GM18511 (cell line): Measurements from ENCODE around the gene SYNGR1.

Experiments used
- ATAC-seq: cut with Tn5 transposase; IDR thresholded peaks from one replicate; pipeline ENCODE4 v1.9.1; 2021; ENCODE audit warnings: mild to moderate bottlenecking, moderate library complexity; ENCODE audit not compliant: unreplicated experiment

The SYNGR1 gene

DNA sequence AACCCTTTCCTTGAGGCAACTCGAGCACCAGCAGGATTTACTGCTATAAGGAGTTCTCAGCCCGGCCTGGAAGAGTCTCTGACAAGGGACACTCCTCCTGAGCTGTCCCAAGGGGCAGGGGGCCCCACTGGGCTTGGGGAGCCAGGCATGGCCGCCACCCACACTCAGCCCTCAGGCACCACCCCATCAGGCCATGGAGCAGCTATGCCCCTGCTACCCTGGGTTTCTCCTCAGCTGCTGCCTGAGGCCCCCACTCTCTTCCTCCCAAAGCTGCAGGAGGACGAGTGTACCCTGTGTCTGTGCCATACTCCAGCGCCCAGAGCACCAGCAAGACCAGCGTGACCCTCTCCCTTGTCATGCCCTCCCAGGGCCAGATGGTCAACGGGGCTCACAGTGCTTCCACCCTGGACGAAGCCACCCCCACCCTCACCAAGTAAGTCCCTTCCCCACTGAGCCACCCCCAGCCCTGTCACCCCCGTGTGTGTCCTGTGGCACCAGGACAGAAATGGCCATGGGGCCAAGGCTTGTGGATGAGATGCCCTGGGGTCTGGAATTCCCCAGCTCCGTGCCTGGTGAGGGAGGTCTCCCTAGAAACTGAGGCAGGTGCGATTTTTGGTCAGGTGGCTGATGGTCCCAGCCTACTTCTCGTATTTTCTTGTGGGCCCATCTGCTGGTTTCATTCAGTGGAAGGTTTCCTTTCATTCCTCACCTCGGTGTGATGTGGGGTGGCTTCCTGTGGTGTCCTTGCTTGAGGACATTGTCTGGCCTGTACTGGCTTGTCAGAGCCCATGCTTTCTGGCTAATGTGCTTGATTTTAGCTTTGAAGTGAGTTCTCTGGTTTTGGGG lies 78.2 kb downstream of the SYNGR1 start:
- ATAC-seq = no peak

DNA sequence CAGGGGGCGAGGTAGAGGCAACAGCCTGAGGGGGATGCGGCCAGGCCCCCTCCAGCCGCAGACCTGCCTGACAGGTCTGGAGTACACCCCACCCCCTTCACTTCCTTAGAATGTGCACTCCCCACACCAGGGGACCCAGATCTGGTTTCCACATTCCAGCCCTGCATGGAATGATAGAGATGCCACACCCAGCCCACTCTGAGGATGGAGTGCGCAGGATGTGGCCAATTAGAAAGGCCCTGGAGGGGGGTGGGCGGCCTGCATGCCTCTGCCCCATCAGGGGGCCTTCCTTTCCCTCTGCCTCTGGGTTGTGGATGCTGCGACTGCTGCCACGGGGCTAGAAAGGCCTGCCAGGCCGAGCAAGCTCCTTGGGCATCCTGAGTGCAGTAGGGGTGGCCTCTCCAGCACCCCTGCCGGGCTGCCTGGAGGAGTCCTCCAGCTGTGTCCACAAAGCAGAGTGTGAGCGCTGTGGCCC lies 78.8 kb downstream of the SYNGR1 start:
- no peak for ATAC-seq

DNA sequence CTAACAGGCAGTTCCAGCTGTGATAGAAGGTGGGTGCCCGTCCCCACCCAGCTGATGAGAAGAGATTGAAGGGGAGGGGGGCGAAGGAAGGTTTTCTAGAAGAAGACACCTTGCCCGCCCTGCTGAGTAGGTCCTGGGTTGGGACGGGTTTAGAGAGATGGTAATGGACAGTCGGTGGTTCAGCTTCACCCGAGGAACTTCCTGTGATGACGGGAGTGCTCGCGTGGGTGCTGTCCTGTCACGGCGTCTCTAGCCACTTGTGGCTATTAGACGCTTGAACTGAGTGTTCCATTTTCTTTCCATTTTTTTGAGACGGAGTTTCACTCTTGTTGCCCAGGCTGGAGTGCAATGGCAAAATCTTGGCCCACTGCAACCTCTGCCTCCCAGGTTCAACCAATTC lies 79.4 kb downstream of the SYNGR1 start:
- no peak for ATAC-seq

DNA sequence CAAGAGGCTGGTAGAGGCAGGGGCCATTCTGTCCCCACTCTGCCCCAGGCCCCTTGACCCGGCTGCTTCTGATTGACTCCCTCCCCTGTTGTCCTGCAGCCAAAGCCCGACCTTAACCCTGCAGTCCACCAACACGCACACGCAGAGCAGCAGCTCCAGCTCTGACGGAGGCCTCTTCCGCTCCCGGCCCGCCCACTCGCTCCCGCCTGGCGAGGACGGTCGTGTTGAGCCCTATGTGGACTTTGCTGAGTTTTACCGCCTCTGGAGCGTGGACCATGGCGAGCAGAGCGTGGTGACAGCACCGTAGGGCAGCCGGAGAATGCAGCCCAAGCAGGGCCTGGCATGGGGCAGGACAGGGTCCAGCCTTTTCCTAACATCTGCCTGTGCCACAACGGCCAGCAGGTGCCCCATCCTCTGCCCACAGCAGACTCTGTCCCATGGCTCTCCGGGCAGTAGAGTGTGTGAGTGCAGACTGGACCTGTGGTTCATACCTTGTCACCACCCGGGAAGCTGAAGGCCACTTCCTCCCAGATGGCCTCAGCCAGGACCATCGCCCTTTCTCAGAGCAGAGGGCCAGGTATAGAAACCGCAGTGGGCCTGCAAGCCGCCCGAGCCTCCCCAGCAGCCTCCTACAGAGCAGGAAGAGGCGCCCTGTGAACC lies 80.3 kb downstream of the SYNGR1 start:
- no peak for ATAC-seq

DNA sequence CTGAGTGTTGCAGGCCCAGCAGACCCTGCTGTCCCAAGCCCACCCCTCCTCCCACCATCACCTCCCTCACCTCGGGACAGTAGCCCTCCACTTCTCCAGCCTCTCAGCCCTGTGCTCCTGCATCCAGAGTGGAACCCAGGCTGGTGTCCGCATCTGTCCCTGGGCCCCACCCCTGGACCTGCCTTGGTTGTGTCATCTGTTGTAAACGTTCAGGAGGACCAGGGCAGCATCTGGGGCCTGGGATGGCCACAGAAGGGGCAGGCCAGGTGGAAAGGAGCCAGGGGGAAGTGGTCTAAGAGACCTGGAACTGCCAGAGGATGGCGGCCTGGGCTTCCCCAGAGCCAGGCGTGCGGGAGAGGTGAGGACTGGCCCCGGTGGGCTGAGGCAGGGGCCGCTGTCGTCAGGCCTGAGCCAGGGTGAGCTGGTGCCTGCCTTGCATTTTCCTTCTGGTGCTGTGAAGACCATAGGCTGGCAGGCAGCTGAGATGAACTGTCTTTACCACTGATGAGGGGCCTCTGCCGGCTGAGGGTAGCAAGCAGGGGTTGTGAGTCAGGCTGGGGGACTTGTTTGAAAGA lies 80.9 kb downstream of the SYNGR1 start:
- no peak for ATAC-seq

DNA sequence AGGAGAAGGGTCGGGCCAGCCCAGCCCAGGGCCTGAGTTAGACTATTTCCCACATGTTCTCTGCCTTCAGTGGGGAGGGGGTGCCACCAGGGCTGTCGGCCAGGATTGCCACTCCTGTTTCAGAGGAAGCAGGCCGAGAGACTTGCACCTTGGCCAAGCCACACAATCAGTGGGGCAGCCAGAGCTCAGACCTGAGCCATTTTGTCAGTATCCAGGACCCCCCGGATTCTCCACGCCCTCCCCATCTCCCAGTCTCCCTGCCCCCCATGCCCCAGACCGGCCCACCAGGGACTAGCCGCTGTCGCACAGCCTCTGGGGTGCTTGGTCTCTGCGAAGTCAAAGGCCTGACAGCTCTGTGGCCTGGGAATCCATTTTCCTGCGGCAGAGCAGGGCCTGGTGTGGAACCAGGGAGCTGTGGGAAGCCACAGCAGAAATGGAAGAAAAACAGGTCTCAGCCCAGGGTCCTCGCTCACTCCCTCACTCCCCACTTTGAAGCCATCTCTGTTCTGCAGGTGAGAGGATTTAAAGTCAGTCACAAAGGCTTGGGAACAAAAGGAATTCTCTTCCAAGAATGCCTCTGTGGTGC lies 81.5 kb downstream of the SYNGR1 start:
- ATAC-seq = no peak

DNA sequence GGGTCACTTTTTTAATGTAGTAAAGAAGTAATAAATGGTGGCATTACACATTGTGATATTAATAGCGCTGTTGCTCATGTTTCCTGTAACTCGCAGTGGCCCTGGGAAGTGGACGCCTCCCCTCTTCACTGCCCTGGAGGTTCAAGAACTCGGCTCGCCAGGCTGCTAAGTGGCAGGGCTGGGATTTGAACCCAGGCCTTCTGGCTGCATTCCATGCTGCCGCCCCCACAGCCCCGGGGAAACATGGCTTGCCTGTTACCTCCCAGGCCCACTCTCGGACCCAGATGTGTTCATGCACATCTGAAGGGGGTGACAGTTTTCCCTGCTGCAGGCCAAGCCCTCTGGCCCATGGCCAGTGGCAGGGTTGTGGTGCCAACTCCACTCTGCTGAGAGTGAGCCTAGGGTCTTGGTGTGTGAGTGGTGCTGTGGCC lies 82.0 kb downstream of the SYNGR1 start:
- no peak for ATAC-seq

DNA sequence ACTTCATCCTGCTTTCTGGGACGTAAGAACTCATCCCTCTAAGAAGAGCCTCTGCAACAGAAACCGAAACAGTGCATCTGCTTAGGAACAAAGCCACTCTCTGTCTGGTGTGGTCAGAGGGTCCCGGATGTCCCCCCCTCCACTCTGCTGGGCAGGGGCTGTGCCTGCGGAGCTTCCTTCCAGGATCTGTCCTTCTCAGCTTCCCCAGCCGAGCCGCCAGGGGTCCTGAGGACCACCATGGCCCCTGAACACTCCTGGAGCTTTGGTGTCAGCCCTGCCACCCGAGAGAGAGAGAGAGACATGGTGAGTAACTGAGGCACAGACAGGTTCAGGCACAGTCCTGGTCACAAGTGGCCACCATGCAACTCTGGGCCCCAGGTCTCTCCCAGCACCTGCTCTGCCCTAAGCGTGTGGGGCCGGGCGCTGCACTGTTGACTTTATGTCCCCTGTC lies 82.6 kb downstream of the SYNGR1 start:
- no peak for ATAC-seq

DNA sequence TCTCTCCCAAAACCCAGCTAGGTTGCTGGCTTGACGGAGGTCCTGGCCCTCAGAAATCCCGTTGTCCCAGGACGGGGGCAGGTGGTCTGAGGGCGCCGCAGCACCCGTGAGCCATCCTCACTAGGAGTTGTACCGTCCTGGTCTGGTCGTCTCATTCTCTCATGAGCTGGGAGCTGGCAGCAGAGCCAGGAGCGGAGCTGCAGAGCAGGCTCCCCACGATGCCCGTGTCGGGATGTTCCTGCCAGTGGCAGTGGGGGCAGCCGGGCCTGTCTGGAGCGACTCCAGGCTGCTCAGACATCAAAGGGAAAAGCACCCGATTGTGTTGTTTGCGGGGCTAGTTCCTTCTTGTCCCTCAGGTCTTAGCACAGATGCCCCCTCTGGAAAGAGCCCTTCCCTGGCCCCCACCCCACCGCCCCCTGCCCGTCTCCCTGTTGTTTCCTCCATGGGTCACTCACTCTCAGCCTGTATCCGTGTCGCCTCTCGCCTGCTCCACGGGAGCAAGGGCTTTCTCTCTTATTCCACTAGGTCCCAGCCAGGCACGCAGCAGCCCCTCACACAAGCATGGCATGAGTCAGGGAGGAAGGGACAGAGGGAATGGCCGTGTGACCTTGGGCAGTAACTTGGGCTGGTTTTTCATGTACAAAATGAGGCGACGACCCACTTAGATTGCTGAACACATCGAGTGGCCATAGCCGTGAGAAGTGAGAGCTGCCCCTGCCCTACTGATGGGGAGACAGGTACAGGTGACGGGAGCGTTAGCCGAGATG lies 83.9 kb downstream of the SYNGR1 start:
- ATAC-seq = no peak

DNA sequence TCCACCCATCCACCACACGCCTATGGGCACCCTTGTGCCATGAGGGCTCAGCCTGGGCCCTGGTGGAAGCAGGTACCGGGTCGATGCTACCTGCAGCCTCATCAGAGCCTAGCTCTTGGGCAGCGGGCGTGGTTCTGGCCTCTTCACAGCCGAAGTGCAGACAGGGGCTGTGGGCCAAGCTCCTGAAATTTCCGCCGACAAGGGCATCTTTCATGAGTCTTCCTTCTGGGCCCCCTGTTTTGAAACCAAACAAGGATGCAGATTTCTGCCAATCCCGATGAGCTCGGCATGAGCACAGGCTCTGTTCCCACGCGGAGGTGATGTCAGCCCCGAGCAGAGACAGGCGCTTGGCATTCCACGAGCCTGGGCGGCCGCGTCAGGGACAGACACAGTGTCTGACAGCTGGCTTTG lies 84.5 kb downstream of the SYNGR1 start:
- ATAC-seq = no peak

DNA sequence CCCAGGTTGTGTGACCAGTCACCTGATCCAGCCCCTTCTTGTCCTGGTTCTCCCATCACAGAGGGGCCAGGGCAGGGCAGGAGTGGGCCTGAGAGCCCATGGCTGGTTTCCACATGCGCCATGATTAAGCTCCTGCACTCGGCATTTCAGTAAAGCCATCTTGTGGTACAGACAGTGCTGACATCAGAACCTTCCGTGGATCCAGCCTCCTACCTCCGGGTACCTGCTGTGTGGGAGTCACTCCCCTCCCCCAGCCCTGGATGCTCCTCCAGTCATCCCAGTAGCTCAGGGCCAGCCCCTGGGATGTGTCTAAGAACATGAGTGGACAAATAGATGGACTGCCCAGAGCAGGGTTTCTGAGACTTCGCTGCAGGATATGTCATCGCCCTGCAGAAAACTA lies 84.9 kb downstream of the SYNGR1 start:
- no peak for ATAC-seq
